IMR-90 (cell line): ENCODE measurements around the gene SNED1. TPM values are rescaled to one million over a fixed set of nuclear protein-coding genes. Genes with fewer than 3 reads are reported as not detected.

Experiments
- ATAC-seq: fragments of 200-7000 bp; cut with Tn5 transposase; 2 replicates; pipeline ENCODE4 v1.9.1; 2020; ENCODE audit warnings: low read depth, mild to moderate bottlenecking, moderate library complexity
- BruUV-seq: library from RNA; stranded (reverse); fragments of 400-500 nt; replicated peaks from 2 replicates; lab custom pipeline; 2021; lab: Mats Ljungman, UMichigan
- CTCF ChIA-PET: fragments of 300-600 bp; formaldehyde crosslinking; extraction: SDS; loops from one replicate; lab custom pipeline; 2021; ENCODE audit warnings: antibody characterized with exemption; lab: Yijun Ruan, JAX
- POLR2A ChIA-PET: fragments of 300-600 bp; sonication (Branson Sonifier 250); formaldehyde crosslinking; loops from one replicate; lab custom pipeline; 2022; ENCODE audit warnings: antibody characterized with exemption; ENCODE audit not compliant: unreplicated experiment; lab: Charles Lee
- DNase-seq: peaks from one replicate; pipeline ENCODE4 v3.0.0; 2013
- H2AFZ ChIP-seq: replicated peaks from 2 replicates; pipeline ENCODE3; 2013; ENCODE audit warnings: low read length, mild to moderate bottlenecking; ENCODE audit not compliant: poor library complexity
- H2AK5ac ChIP-seq: 2 replicates; pipeline ENCODE4 v1.6.1; 2013; ENCODE audit warnings: low read depth, low read length, inconsistent platforms
- H2AK9ac ChIP-seq: replicated peaks from 2 replicates; pipeline ENCODE3; 2013; ENCODE audit warnings: mild to moderate bottlenecking, low read depth, low read length, moderate library complexity; ENCODE audit not compliant: poor library complexity
- H2BK120ac ChIP-seq: 2 replicates; pipeline ENCODE4 v1.6.1; 2013; ENCODE audit warnings: low read depth, low read length, inconsistent platforms
- H2BK15ac ChIP-seq: 3 replicates; pipeline ENCODE4 v1.6.1; 2013; ENCODE audit warnings: low read depth, low read length, inconsistent platforms
- H2BK20ac ChIP-seq: 2 replicates; pipeline ENCODE4 v1.6.1; 2013; ENCODE audit warnings: low read depth, mild to moderate bottlenecking, inconsistent platforms, low read length, moderate library complexity
- H2BK5ac ChIP-seq: 2 replicates; pipeline ENCODE4 v1.6.1; 2013; ENCODE audit warnings: mild to moderate bottlenecking, low read depth, low read length, inconsistent platforms; ENCODE audit not compliant: poor library complexity, severe bottlenecking
- H3K14ac ChIP-seq: replicated peaks from 2 replicates; pipeline ENCODE4 v1.6.1; 2013; ENCODE audit warnings: low read depth, low read length, inconsistent platforms
- H3K18ac ChIP-seq: 2 replicates; pipeline ENCODE4 v1.6.1; 2013; ENCODE audit warnings: low read depth, low read length, control low read depth
- H3K23ac ChIP-seq: 2 replicates; pipeline ENCODE4 v1.6.1; 2013; ENCODE audit warnings: low read depth, low read length, inconsistent platforms
- H3K27ac ChIP-seq: 2 replicates; pipeline ENCODE4 v1.5.1; 2013; ENCODE audit warnings: mild to moderate bottlenecking, control low read depth, low read length; ENCODE audit not compliant: insufficient read depth
- H3K27me3 ChIP-seq: 2 replicates; pipeline ENCODE4 v1.6.1; 2013; ENCODE audit warnings: low read length; ENCODE audit not compliant: control insufficient read depth, insufficient read depth
- H3K36me3 ChIP-seq: 2 replicates; pipeline ENCODE4 v1.6.1; 2013; ENCODE audit warnings: low read length, mixed read lengths; ENCODE audit not compliant: control insufficient read depth, insufficient read depth
- H3K4ac ChIP-seq: 2 replicates; pipeline ENCODE4 v1.6.1; 2013; ENCODE audit warnings: low read depth, low read length, inconsistent platforms
- H3K4me1 ChIP-seq: 2 replicates; pipeline ENCODE4 v1.6.1; 2013; ENCODE audit warnings: low read length, mixed read lengths; ENCODE audit not compliant: control insufficient read depth, insufficient read depth
- H3K4me2 ChIP-seq: 2 replicates; pipeline ENCODE4 v1.6.1; 2013; ENCODE audit warnings: low read depth, mild to moderate bottlenecking, control low read depth, low read length, moderate library complexity
- H3K4me3 ChIP-seq: 2 replicates; pipeline ENCODE4 v1.5.1; 2013; ENCODE audit warnings: low read depth, mild to moderate bottlenecking, control low read depth, low read length, moderate library complexity; ENCODE audit not compliant: insufficient read depth
- H3K56ac ChIP-seq: 2 replicates; pipeline ENCODE4 v1.6.1; 2013; ENCODE audit warnings: low read length, inconsistent platforms; ENCODE audit not compliant: insufficient read depth; ENCODE audit errors: extremely low read depth
- H3K79me1 ChIP-seq, 2 experiments: 2 replicates each; pipeline ENCODE4 v1.6.1; 2013; ENCODE audit warnings: low read length in 2 of 2, inconsistent platforms in 1 of 2, low read depth in 1 of 2
- H3K9ac ChIP-seq: 2 replicates; pipeline ENCODE4 v1.6.1; 2013; ENCODE audit warnings: low read depth, low read length, control low read depth
- H3K9me1 ChIP-seq: 2 replicates; pipeline ENCODE4 v1.6.1; 2013; ENCODE audit warnings: low read length, inconsistent platforms; ENCODE audit not compliant: insufficient read depth
- H3K9me3 ChIP-seq: 2 replicates; pipeline ENCODE4 v1.6.1; 2013; ENCODE audit warnings: low read length; ENCODE audit not compliant: control insufficient read depth, insufficient read depth
- H4K20me1 ChIP-seq: 2 replicates; pipeline ENCODE4 v1.6.1; 2013; ENCODE audit warnings: low read length, inconsistent platforms; ENCODE audit not compliant: insufficient read depth
- H4K5ac ChIP-seq: 2 replicates; pipeline ENCODE4 v1.6.1; 2013; ENCODE audit warnings: mild to moderate bottlenecking, low read depth, low read length, control low read depth
- H4K8ac ChIP-seq, 2 experiments: 2 replicates each; pipeline ENCODE4 v1.6.1; 2013; ENCODE audit warnings: low read depth in 2 of 2, low read length in 2 of 2, control low read depth in 1 of 2, inconsistent platforms in 1 of 2
- H4K91ac ChIP-seq: 2 replicates; pipeline ENCODE4 v1.6.1; 2013; ENCODE audit warnings: low read depth, low read length, inconsistent platforms; ENCODE audit not compliant: insufficient read depth
- CHD1 ChIP-seq: IDR thresholded peaks from 2 replicates; pipeline ENCODE4 v1.6.1; 2012; ENCODE audit warnings: low read depth, low read length, improper control_type of control experiment
- MAFK ChIP-seq: IDR thresholded peaks from 2 replicates; pipeline ENCODE4 v1.6.1; 2012; ENCODE audit warnings: low read depth, low read length, improper control_type of control experiment
- MAZ ChIP-seq: IDR thresholded peaks from 2 replicates; pipeline ENCODE4 v1.6.1; 2012; ENCODE audit warnings: low read depth, mild to moderate bottlenecking, low read length, improper control_type of control experiment, moderate library complexity, borderline replicate concordance
- MXI1 ChIP-seq: IDR thresholded peaks from 2 replicates; pipeline ENCODE4 v1.6.1; 2012; ENCODE audit warnings: low read depth, mild to moderate bottlenecking, low read length, moderate library complexity, borderline replicate concordance
- NFE2L2 ChIP-seq: fragments of 150-350 bp; IDR thresholded peaks from 2 replicates; pipeline ENCODE4 v1.6.1; 2016; ENCODE audit warnings: low read depth, mild to moderate bottlenecking, low read length
- POLR2A ChIP-seq: IDR thresholded peaks from 2 replicates; pipeline ENCODE4 v1.6.1; 2012; ENCODE audit warnings: mild to moderate bottlenecking, low read depth, low read length
- RAD21 ChIP-seq: IDR thresholded peaks from 2 replicates; pipeline ENCODE4 v1.6.1; 2012; ENCODE audit warnings: low read length, improper control_type of control experiment
- RCOR1 ChIP-seq: IDR thresholded peaks from 2 replicates; pipeline ENCODE4 v1.6.1; 2012; ENCODE audit warnings: mild to moderate bottlenecking, low read length, improper control_type of control experiment; ENCODE audit not compliant: insufficient replicate concordance
- SMC3 ChIP-seq: fragments of 150-350 bp; IDR thresholded peaks from 2 replicates; pipeline ENCODE4 v1.6.1; 2016; ENCODE audit warnings: low read depth, mild to moderate bottlenecking, antibody characterized with exemption, low read length, moderate library complexity
- WGBS, 2 experiments: methylation state at CpG; one replicate each; pipeline versions ENCODE4 v1.1.5 to v1.1.7; 2013; ENCODE audit warnings: missing lambda C conversion rate in 2 of 2; ENCODE audit not compliant: insufficient read length in 1 of 2; ENCODE audit errors: extremely low coverage in 2 of 2; 5-methylcytosine and 5-hydroxymethylcytosine counted together
- dilution Hi-C: fragments of 300-500 bp; cut with HindIII; formaldehyde crosslinking; loops from one replicate; pipeline ENCODE4 v1.14.3; 2018; ENCODE audit warnings: low sequenced_read_pairs; ENCODE audit not compliant: unreplicated experiment
- in situ Hi-C: fragments of 300-500 bp; cut with MboI; formaldehyde crosslinking; loops from 3 replicates; pipeline ENCODE4 v1.14.3; 2019; ENCODE audit warnings: low sequenced_read_pairs, inconsistent platforms, mixed read lengths
- intact Hi-C: fragments of 100-400 bp; cut with micrococcal nuclease; formaldehyde crosslinking; loops from 2 replicates; pipeline ENCODE4 v1.10.0; 2022
- polyA plus RNA-seq, 3 experiments: library from polyadenylated mRNA; depleted of rRNA; stranded (reverse); fragments of >200 nt; gene quantifications; 2 replicates each; pipeline ENCODE4 v1.2.3, GENCODE V29; 2012; ENCODE audit warnings: low replicate concordance in 1 of 3
- total RNA-seq: library from RNA; depleted of rRNA; stranded (reverse); fragments of >200 nt; gene quantifications from 2 replicates; pipeline ENCODE4 v1.2.3, GENCODE V29; 2012
- TF ChIP-seq, protein P1 (sequence below): fragments of 150-350 bp; IDR thresholded peaks from 2 replicates; pipeline ENCODE4 v1.6.1; 2017; ENCODE audit warnings: mild to moderate bottlenecking, antibody characterized with exemption, low read length, low read depth
- TF ChIP-seq, protein P2 (sequence below): conservative IDR thresholded peaks from 2 replicates; pipeline ENCODE4 v1.5.1; 2012; ENCODE audit warnings: mild to moderate bottlenecking, low read depth, low read length, improper control_type of control experiment

Gene SNED1
- total and polyA plus RNA-seq, 2 of the 4 experiments (the other 2 are of a cell fraction) = 1.1 to 3.4 TPM

DNA sequence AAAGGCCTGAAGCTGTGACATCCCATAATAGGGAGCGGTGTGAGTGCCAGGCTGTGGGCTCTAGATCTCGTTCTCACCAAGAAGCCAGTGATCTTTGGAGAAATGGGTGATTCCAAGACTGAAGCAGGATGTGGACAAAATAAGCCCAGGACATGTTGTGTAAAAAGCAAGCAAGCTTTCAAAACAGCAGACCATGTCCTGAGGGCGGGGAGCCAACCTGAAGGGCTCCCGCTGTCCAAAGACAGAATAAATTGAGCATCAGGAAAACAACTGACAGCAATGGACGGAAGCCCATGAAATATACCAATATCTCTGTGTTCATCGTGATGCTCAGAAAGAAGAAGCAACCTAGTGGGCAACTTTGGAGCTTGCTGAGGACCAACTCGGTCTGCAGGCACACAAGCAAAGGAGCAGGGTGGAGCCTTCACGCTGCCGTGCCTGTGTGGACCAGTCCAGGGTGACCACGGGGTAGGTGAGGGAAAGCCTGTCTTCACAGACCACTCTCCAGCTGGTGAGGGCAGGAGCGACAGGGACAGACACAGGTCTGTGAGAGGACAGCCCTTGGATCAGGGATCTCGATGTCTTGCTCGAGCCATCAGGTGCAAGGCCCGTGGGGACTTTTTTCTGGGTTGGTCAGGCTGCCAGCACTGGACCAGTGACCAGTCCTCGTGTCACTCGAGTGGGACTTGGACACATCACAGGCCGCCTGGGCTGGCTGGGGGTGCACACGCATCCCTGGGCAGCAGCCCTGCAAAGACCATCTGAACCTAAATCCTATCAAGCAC is 82.2 kb downstream of the SNED1 start:
- Histone ChIP-seq H3K27me3 (no peaks in the 10 kb centered on the region), H2AK5ac (no peak overlapping the region), H3K14ac (no peak overlapping the region), H3K36me3 (no peaks in the 10 kb centered on the region), H4K20me1 (no peaks in the 10 kb centered on the region), H2AK9ac (no peak overlapping the region), H2BK20ac (no peak overlapping the region), H3K4me1 (no peaks in the 10 kb centered on the region), H3K23ac (no peak overlapping the region), H3K9me3 (no peaks in the 10 kb centered on the region), H2BK15ac (no peak overlapping the region), H2BK120ac (no peak overlapping the region), H3K9ac (no peak overlapping the region), H2BK5ac (no peak overlapping the region), H3K56ac (no peak overlapping the region), H3K4ac (no peak overlapping the region), H3K27ac (no peak overlapping the region), H3K4me2 (no peak overlapping the region), H4K91ac (no peak overlapping the region), H3K79me1 (no peaks in the 10 kb centered on the region), H2AFZ (no peak overlapping the region), H3K9me1 (no peaks in the 10 kb centered on the region; the same call in 1 of the 2 replicates), H4K8ac (no peak overlapping the region), H3K18ac (no peak overlapping the region), H3K4me3 (no peak overlapping the region), H4K5ac (no peak overlapping the region)
- dilution Hi-C loops (no loop called here), in situ Hi-C loops (no loop called here), intact Hi-C loops (no loop called here)
- BruUV-seq = no TSS peak
- TF ChIP-seq MXI1 = no peak
- no peak for TF ChIP-seq NFE2L2
- no peak for TF ChIP-seq MAFK
- no peak for TF ChIP-seq CHD1
- TF ChIP-seq RAD21 = no peak
- no peak for TF ChIP-seq SMC3
- no peak for TF ChIP-seq RCOR1
- TF ChIP-seq MAZ = no peak
- TF ChIP-seq, protein P1, sequence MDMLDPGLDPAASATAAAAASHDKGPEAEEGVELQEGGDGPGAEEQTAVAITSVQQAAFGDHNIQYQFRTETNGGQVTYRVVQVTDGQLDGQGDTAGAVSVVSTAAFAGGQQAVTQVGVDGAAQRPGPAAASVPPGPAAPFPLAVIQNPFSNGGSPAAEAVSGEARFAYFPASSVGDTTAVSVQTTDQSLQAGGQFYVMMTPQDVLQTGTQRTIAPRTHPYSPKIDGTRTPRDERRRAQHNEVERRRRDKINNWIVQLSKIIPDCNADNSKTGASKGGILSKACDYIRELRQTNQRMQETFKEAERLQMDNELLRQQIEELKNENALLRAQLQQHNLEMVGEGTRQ = no peak
- TF ChIP-seq, protein P2, sequence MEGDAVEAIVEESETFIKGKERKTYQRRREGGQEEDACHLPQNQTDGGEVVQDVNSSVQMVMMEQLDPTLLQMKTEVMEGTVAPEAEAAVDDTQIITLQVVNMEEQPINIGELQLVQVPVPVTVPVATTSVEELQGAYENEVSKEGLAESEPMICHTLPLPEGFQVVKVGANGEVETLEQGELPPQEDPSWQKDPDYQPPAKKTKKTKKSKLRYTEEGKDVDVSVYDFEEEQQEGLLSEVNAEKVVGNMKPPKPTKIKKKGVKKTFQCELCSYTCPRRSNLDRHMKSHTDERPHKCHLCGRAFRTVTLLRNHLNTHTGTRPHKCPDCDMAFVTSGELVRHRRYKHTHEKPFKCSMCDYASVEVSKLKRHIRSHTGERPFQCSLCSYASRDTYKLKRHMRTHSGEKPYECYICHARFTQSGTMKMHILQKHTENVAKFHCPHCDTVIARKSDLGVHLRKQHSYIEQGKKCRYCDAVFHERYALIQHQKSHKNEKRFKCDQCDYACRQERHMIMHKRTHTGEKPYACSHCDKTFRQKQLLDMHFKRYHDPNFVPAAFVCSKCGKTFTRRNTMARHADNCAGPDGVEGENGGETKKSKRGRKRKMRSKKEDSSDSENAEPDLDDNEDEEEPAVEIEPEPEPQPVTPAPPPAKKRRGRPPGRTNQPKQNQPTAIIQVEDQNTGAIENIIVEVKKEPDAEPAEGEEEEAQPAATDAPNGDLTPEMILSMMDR = no peak
- TF ChIP-seq POLR2A = no peak
- CTCF ChIA-PET = no interaction called here
- POLR2A ChIA-PET = no interaction called here
- 84% methylated on average over 8 of the region's 18 CpGs; no CpG with 5 or more reads in 1 of the 2 experiments for WGBS, 2 experiments
- DNase-seq (no peak), ATAC-seq (no peak)
